Esophagus squamous epithelium (tissue), 5 donors: ENCODE measurements around the gene RPRD2. TPM values are rescaled to one million over a fixed set of nuclear protein-coding genes. Genes with fewer than 3 reads are reported as not detected.

Source experiments
- DNase-seq: peaks from one replicate; lab custom pipeline; 2025; lab: John Stamatoyannopoulos, UW
- H3K27ac ChIP-seq, 4 donors: fragments of 200-600 bp; sonication (generic); one replicate each; pipeline ENCODE4 v1.5.1; 2016 to 2019; ENCODE audit warnings: mild to moderate bottlenecking in 1 of 4
- H3K27me3 ChIP-seq, 4 donors: fragments of 200-600 bp; sonication (generic); 1 replicate in 3 of 4; 2 replicates in 1 of 4; pipeline versions ENCODE4 v1.5.1 to v1.6.0; 2017 to 2021; ENCODE audit warnings: antibody characterized with exemption in 1 of 4
- H3K36me3 ChIP-seq, 3 donors: fragments of 200-600 bp; sonication (generic); one replicate each; pipeline ENCODE4 v1.5.1; 2016 to 2019
- H3K4me1 ChIP-seq, 3 donors: fragments of 200-600 bp; sonication (generic); one replicate each; pipeline ENCODE4 v1.5.1; 2017 to 2019
- H3K4me3 ChIP-seq, 4 donors: fragments of 200-600 bp; sonication (generic); 1 replicate in 3 of 4; 2 replicates in 1 of 4; pipeline ENCODE4 v1.5.1; 2016 to 2019; ENCODE audit warnings: mild to moderate bottlenecking in 2 of 4, moderate library complexity in 1 of 4
- H3K9me3 ChIP-seq, 3 donors: fragments of 200-600 bp; sonication (generic); one replicate each; pipeline ENCODE4 v1.5.1; 2016 to 2019
- CTCF ChIP-seq, 6 experiments: fragments of 450-650 bp in 4 of 6; fragments of 200-600 bp in 2 of 6; sonication (generic) in 2 of 6; IDR thresholded peaks; one replicate each; pipeline ENCODE4 v1.5.1; 2016 to 2019; ENCODE audit warnings: antibody characterized with exemption in 6 of 6, mild to moderate bottlenecking in 4 of 6, moderate library complexity in 4 of 6
- POLR2A ChIP-seq, 4 donors: fragments of 450-650 bp; IDR thresholded peaks; one replicate each; pipeline ENCODE4 v1.6.1; 2017; ENCODE audit warnings: antibody characterized with exemption in 4 of 4, mild to moderate bottlenecking in 4 of 4, moderate library complexity in 3 of 4
- WGBS, 2 donors: methylation state at CpG; one replicate each; pipeline ENCODE4 v1.1.5; 2018; 5-methylcytosine and 5-hydroxymethylcytosine counted together
- intact Hi-C: fragments of 100-400 bp; cut with DNase I; formaldehyde crosslinking; loops from one replicate; pipeline ENCODE4 v1.15.0; 2022
- total RNA-seq, 4 donors: library from RNA; depleted of rRNA; stranded (reverse); fragments of >200 nt; gene quantifications; one replicate each; pipeline ENCODE4 v1.1.0, GENCODE V29; 2016
- donor health status: DM: yes; HTN: yes; CAD: no.

Gene RPRD2
- total RNA-seq, 4 donors from 2014 or later = 14.7 to 17.9 (median 15.2) TPM

GRCh38 chr1:150414592-150414991, 50.6 kb downstream of the RPRD2 start:
- Histone ChIP-seq H3K36me3 (peaks cover 0 to 27% (median 12%) of the 10 kb centered on the region in 3 donors), H3K27ac (no peak overlapping the region), H3K4me1 (peaks cover 0 to 12% (median 0%) of the 10 kb centered on the region in 3 donors), H3K4me3 (no peak overlapping the region), H3K9me3 (no peaks in the 10 kb centered on the region), H3K27me3 (no peaks in the 10 kb centered on the region)
- TF ChIP-seq POLR2A (IDR thresholded peaks at IDR 0.05) = no peak
- no peak for TF ChIP-seq CTCF (IDR thresholded peaks at IDR 0.05)
- no peak for DNase-seq
- 93 to 98% methylated on average over 4 of the region's 4 CpGs for WGBS, 2 donors
- intact Hi-C loops = no loop called here

GRCh38 chr1:150415800-150416199, 51.9 kb downstream of the RPRD2 start:
- DNase-seq = no peak
- intact Hi-C loops = no loop called here
- Histone ChIP-seq H3K27ac (no peak overlapping the region), H3K4me3 (no peak overlapping the region), H3K27me3 (no peaks in the 10 kb centered on the region), H3K36me3 (peaks cover 0 to 35% (median 12%) of the 10 kb centered on the region in 3 donors), H3K9me3 (no peaks in the 10 kb centered on the region), H3K4me1 (peaks cover 0 to 5% (median 3%) of the 10 kb centered on the region in 3 donors)
- TF ChIP-seq CTCF (IDR thresholded peaks at IDR 0.05) (no peak), POLR2A (IDR thresholded peaks at IDR 0.05) (no peak)
- WGBS, 2 donors = 79 to 91% methylated on average over 3 of the region's 3 CpGs

- WGBS, 2 donors = 74 to 85% methylated on average over 4 to 5 of the region's 5 CpGs
- no peaks in the 10 kb centered on the region for H3K27me3 ChIP-seq
- H3K4me1 ChIP-seq = peaks cover 0 to 8% (median 4%) of the 10 kb centered on the region in 3 donors
- H3K27ac ChIP-seq = no peak overlapping the region
- H3K36me3 ChIP-seq = peaks cover 0 to 65% (median 12%) of the 10 kb centered on the region in 3 donors
- no peak for DNase-seq
- no peak for TF ChIP-seq POLR2A (IDR thresholded peaks at IDR 0.05)
- TF ChIP-seq CTCF (IDR thresholded peaks at IDR 0.05) = no peak
- intact Hi-C loops = no loop called here
- H3K4me3 ChIP-seq = no peak overlapping the region
- no peaks in the 10 kb centered on the region for H3K9me3 ChIP-seq
These were observed 56.8 kb downstream of the RPRD2 start for GRCh38 chr1:150420560-150421265.

- no peaks in the 10 kb centered on the region for H3K9me3 ChIP-seq
- no peak overlapping the region for H3K27ac ChIP-seq
- DNase-seq = no peak
- WGBS, 2 donors = 95 to 98% methylated on average over 2 of the region's 2 CpGs
- intact Hi-C loops = no loop called here
- H3K36me3 ChIP-seq = peaks cover 0 to 63% (median 12%) of the 10 kb centered on the region in 3 donors
- no peaks in the 10 kb centered on the region for H3K27me3 ChIP-seq
- H3K4me1 ChIP-seq = peaks cover 0 to 8% (median 4%) of the 10 kb centered on the region in 3 donors
- TF ChIP-seq POLR2A (IDR thresholded peaks at IDR 0.05) (no peak), CTCF (IDR thresholded peaks at IDR 0.05) (no peak)
- H3K4me3 ChIP-seq = no peak overlapping the region
These were observed 58.6 kb downstream of the RPRD2 start for GRCh38 chr1:150422541-150422940.

- Histone ChIP-seq H3K9me3 (no peaks in the 10 kb centered on the region), H3K36me3 (peaks cover 0 to 15% (median 0%) of the 10 kb centered on the region in 3 donors), H3K4me3 (no peak overlapping the region), H3K27ac (no peak overlapping the region), H3K27me3 (no peaks in the 10 kb centered on the region), H3K4me1 (no peaks in the 10 kb centered on the region)
- no peak for DNase-seq
- WGBS, 2 donors = 66 to 69% methylated on average over 3 of the region's 3 CpGs
- intact Hi-C loops = no loop called here
- peak in 4 of 6 experiments; percentile 6 to 38 (median 31) for TF ChIP-seq CTCF (IDR thresholded peaks at IDR 0.05)
- no peak for TF ChIP-seq POLR2A (IDR thresholded peaks at IDR 0.05)
These were observed 65.9 kb downstream of the RPRD2 start for GRCh38 chr1:150429805-150430204.
